ENCODE measurements around the gene MYO1B. TPM values are rescaled to one million over a fixed set of nuclear protein-coding genes. Genes with fewer than 3 reads are reported as not detected.

MYO1B gene
- total RNA-seq, 1 experiment from 2014 or later: 241 TPM

GRCh38 chr2:191252699-191253098 is 7.5 kb downstream of the MYO1B start:
- no peaks in the 10 kb centered on the region for H3K27me3 Mint-ChIP-seq (ENCODE audit: insufficient read depth, unreplicated experiment)
- no peaks in the 10 kb centered on the region for H3K9me3 Mint-ChIP-seq (ENCODE audit: unreplicated experiment)
- H3K27ac Mint-ChIP-seq (ENCODE audit: low read depth, unreplicated experiment): no peak overlapping the region
- H3K4me3 Mint-ChIP-seq (ENCODE audit: unreplicated experiment): no peak overlapping the region
- H3K4me1 Mint-ChIP-seq (ENCODE audit: insufficient read depth, unreplicated experiment): peaks cover 60% of the 10 kb centered on the region
- BruUV-seq (replicated peaks): no TSS peak
- intact Hi-C loops (cut with micrococcal nuclease): no loop called here
- DNase-seq (ENCODE audit: unreplicated experiment): no peak
- peaks cover 15% of the 10 kb centered on the region for H3K36me3 Mint-ChIP-seq (ENCODE audit: insufficient read depth, unreplicated experiment)
- CTCF ChIA-PET: interaction anchor here (1.3 kb wide), 1 partner anchor 87 kb away, joined by 3 read pairs; no protein-coding TSS in a partner anchor
- no peak for TF ChIP-seq CTCF (IDR thresholded peaks at IDR 0.05; ENCODE audit: unreplicated experiment)
- POLR2A ChIA-PET: interaction anchor here (1.3 to 8.7 kb wide), 3 partner anchors 13 to 82 kb away, joined by 4 to 144 read pairs (median 16); no protein-coding TSS in a partner anchor

GRCh38 chr2:191253476-191253875 is 8.3 kb downstream of the MYO1B start:
- H3K4me3 Mint-ChIP-seq (ENCODE audit: unreplicated experiment): no peak overlapping the region
- BruUV-seq (replicated peaks): no TSS peak
- H3K4me1 Mint-ChIP-seq (ENCODE audit: insufficient read depth, unreplicated experiment): peaks cover 62% of the 10 kb centered on the region

GRCh38 chr2:191255271-191255670 is 10.1 kb downstream of the MYO1B start:
- Mint-ChIP-seq H3K4me3 (ENCODE audit: unreplicated experiment) (no peak overlapping the region), H3K9me3 (ENCODE audit: unreplicated experiment) (no peaks in the 10 kb centered on the region), H3K27me3 (ENCODE audit: insufficient read depth, unreplicated experiment) (no peaks in the 10 kb centered on the region), H3K36me3 (ENCODE audit: insufficient read depth, unreplicated experiment) (peaks cover 12% of the 10 kb centered on the region), H3K4me1 (ENCODE audit: insufficient read depth, unreplicated experiment) (peaks cover 47% of the 10 kb centered on the region), H3K27ac (ENCODE audit: low read depth, unreplicated experiment) (peak overlapping the region; percentile 32)
- BruUV-seq (replicated peaks): no TSS peak
- DNase-seq (ENCODE audit: unreplicated experiment): no peak
- no peak for TF ChIP-seq CTCF (IDR thresholded peaks at IDR 0.05; ENCODE audit: unreplicated experiment)
- intact Hi-C loops (cut with micrococcal nuclease): no loop called here
- ChIA-PET CTCF (interaction anchor here (1.5 kb wide), 1 partner anchor 11 kb away, joined by 4 read pairs; no protein-coding TSS in a partner anchor), POLR2A (no interaction called here)

More at GRCh38 chr2:191253476-191253875, 8.3 kb downstream of the MYO1B start:
- CTCF ChIA-PET: interaction anchor here (0.6 to 0.7 kb wide), 2 partner anchors 21 to 98 kb away, joined by 3 to 5 read pairs; no protein-coding TSS in a partner anchor
- Mint-ChIP-seq H3K27ac (ENCODE audit: low read depth, unreplicated experiment) (no peak overlapping the region), H3K27me3 (ENCODE audit: insufficient read depth, unreplicated experiment) (no peaks in the 10 kb centered on the region), H3K9me3 (ENCODE audit: unreplicated experiment) (no peaks in the 10 kb centered on the region), H3K36me3 (ENCODE audit: insufficient read depth, unreplicated experiment) (peaks cover 15% of the 10 kb centered on the region)
- POLR2A ChIA-PET: interaction anchor here (0.6 to 8.7 kb wide), 3 partner anchors 12 to 83 kb away, joined by 4 to 144 read pairs (median 16); no protein-coding TSS in a partner anchor
- DNase-seq (ENCODE audit: unreplicated experiment): no peak
- TF ChIP-seq CTCF (IDR thresholded peaks at IDR 0.05; ENCODE audit: unreplicated experiment): no peak
- intact Hi-C loops (cut with micrococcal nuclease): no loop called here

GRCh38 chr2:191255756-191256312 is 10.6 kb downstream of the MYO1B start:
- Mint-ChIP-seq H3K27me3 (ENCODE audit: insufficient read depth, unreplicated experiment) (no peaks in the 10 kb centered on the region), H3K36me3 (ENCODE audit: insufficient read depth, unreplicated experiment) (peaks cover 12% of the 10 kb centered on the region), H3K9me3 (ENCODE audit: unreplicated experiment) (no peaks in the 10 kb centered on the region), H3K4me1 (ENCODE audit: insufficient read depth, unreplicated experiment) (peaks cover 42% of the 10 kb centered on the region), H3K27ac (ENCODE audit: low read depth, unreplicated experiment) (peak overlapping the region; percentile 32), H3K4me3 (ENCODE audit: unreplicated experiment) (no peak overlapping the region)
- intact Hi-C loops (cut with micrococcal nuclease): no loop called here
- ChIA-PET CTCF (interaction anchor here (0.6 to 1.5 kb wide), 2 partner anchors 10 to 644 kb away, joined by 3 to 4 read pairs; no protein-coding TSS in a partner anchor), POLR2A (no interaction called here)
- no TSS peak for BruUV-seq (replicated peaks)
- DNase-seq (ENCODE audit: unreplicated experiment): no peak
- TF ChIP-seq CTCF (IDR thresholded peaks at IDR 0.05; ENCODE audit: unreplicated experiment): no peak

Measured in MCF 10A (cell line).